A549 treated with GW870086 at 1 μM for 4 hours (cell line): ENCODE results near the gene PXK. TPM values are rescaled to one million over a fixed set of nuclear protein-coding genes. Genes with fewer than 3 reads are reported as not detected.

Experiments used
- total RNA-seq: library from RNA; stranded (reverse); fragments of 200-300 nt; extraction: Qiagen RNA extraction; gene quantifications from 5 replicates; pipeline ENCODE4 v1.2.3, GENCODE V29; 2022; ENCODE audit warnings: low read depth

Gene PXK
- 4.9 to 6.7 TPM (median 6.3 TPM) in 5 replicates for total RNA-seq

GRCh38 chr3:58332575-58333188, at the start of gene PXK:
PXK (plus strand) TSS chr3:58332892; CDS start chr3:58332989, 97 bp downstream.

GRCh38 chr3:58305882-58306711, 26.6 kb upstream of the PXK start, which contains the start of the genes HTD2 and RPP14:
HTD2 (plus strand) TSS chr3:58306520; CDS start chr3:58317614, 11,094 bp downstream.
RPP14 (plus strand) TSS chr3:58306245; CDS start chr3:58310330, 4,085 bp downstream.

DNA sequence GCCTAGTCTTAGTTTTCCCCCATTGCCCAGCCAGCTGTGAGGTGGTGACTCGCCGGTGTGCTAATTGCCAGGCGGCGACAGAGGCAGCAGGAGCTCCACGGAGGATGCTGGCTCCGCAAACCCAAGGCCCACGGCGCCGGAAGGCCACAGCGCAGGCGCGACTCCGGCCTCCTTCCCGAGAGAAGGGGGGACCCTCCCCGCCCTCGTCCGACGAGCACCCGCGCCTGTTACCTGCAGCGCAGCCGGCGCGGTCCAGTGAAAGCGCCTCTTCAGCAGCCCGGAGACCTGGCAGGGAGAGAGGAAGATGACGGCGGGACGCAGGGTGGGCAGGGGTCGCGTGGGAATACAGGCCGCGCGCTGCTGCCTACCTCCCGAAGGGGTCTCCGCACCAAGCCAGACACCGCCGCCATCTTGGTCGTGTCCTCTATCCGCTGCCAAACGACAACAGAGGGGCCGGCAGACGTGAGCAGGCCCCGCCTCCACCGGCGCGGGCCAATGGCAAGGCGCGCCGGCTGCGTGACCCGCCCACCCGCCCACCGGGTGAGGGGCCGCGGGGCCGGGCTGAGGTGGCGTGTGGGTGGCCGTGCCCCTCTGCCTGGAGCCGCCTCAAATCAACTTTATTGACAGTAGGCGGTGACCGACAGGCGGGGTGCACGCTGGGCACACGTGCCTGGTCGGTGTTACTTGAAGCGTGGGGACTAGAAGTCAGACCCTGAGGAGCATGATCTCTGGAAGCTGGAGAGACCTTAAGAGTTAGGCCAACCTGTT, 100.9 kb downstream of the PXK start, which contains the start of gene PDHB:
TSS of gene PDHB (minus strand) at position 433 of the 768 bp plus-strand sequence. CDS start at position 410, 23 bp downstream.

Other genes with a start within 250 kb of the PXK start
- 0.35 TPM in 1 of 5 replicates, not detected in the others for gene DNASE1L3, start 121.9 kb upstream of the PXK start, total RNA-seq
- gene ABHD6, start 95.1 kb upstream of the PXK start, total RNA-seq = 9.4 to 12.3 TPM (median 11.4 TPM) in 5 replicates
- 9.8 to 12.3 TPM (median 10.1 TPM) in 5 replicates for gene RPP14, start 26.6 kb upstream of the PXK start, total RNA-seq
- 6.7 to 8.2 TPM (median 8.1 TPM) in 5 replicates for gene HTD2, start 26.4 kb upstream of the PXK start, total RNA-seq
- gene PDHB, start 100.9 kb downstream of the PXK start, total RNA-seq = 56.4 to 64.2 TPM (median 59.9 TPM) in 5 replicates
- gene KCTD6, start 159.2 kb downstream of the PXK start, total RNA-seq = 6.1 to 9.1 TPM (median 8.6 TPM) in 5 replicates
- 6.9 to 11.0 TPM (median 9.1 TPM) in 5 replicates for gene ACOX2, start 204.3 kb downstream of the PXK start, total RNA-seq
- 0.08 to 0.21 TPM (median 0.13 TPM) in 5 replicates for gene FAM107A, start 244.5 kb downstream of the PXK start, total RNA-seq